ENCODE measurements around the gene FAM170B.

FAM170B gene

GRCh38 chr10:49160814-49161213 lies 27.0 kb upstream of the FAM170B start:
- H3K36me3 ChIP-seq (ENCODE audit: control insufficient read depth in 2 of 2, insufficient read depth in 1 of 2, low read length in 2 of 2): no peaks in the 10 kb centered on the region
- H3K4me1 ChIP-seq (ENCODE audit: control insufficient read depth, insufficient read depth, low read length): no peaks in the 10 kb centered on the region
- POLR2A ChIA-PET: no interaction called here
- H3K27ac ChIP-seq (ENCODE audit: extremely low read depth, low read depth, low read length): no peak overlapping the region
- CTCF ChIA-PET: interaction anchor here (0.6 to 1.7 kb wide), 3 partner anchors 15 to 275 kb away, joined by 3 to 6 read pairs (median 3); no protein-coding TSS in a partner anchor
- no peaks in the 10 kb centered on the region for H3K9me3 ChIP-seq (ENCODE audit: control insufficient read depth, insufficient read depth, low read depth, low read length)
- TF ChIP-seq ZNF394 (tag by site-specific recombination; IDR thresholded peaks at IDR 0.05; ENCODE audit: borderline replicate concordance) (no peak), YY2 (tag by site-specific recombination; IDR thresholded peaks at IDR 0.05) (no peak), ZNF560 (tag by site-specific recombination; IDR thresholded peaks at IDR 0.05; ENCODE audit: borderline replicate concordance) (no peak), SP7 (tag by site-specific recombination; IDR thresholded peaks at IDR 0.05) (no peak), ZNF2 (tag by site-specific recombination; IDR thresholded peaks at IDR 0.05) (no peak), REST (tag by site-specific recombination; IDR thresholded peaks at IDR 0.05) (no peak), MYNN (tag by site-specific recombination; IDR thresholded peaks at IDR 0.05; ENCODE audit: borderline replicate concordance) (no peak), BCL11A (tag by site-specific recombination; IDR thresholded peaks at IDR 0.05; ENCODE audit: low read depth) (no peak), TRIM28 (IDR thresholded peaks at IDR 0.05; ENCODE audit: borderline replicate concordance, low read length) (no peak), ZNF585B (tag by site-specific recombination; IDR thresholded peaks at IDR 0.05) (no peak), REPIN1 (tag by site-specific recombination; IDR thresholded peaks at IDR 0.05; ENCODE audit: low read depth) (no peak), SALL2 (tag by site-specific recombination; IDR thresholded peaks at IDR 0.05; ENCODE audit: borderline replicate concordance) (no peak), ZNF404 (tag by site-specific recombination; IDR thresholded peaks at IDR 0.05) (no peak), OSR2 (tag by site-specific recombination; IDR thresholded peaks at IDR 0.05) (no peak), ZNF274 (IDR thresholded peaks at IDR 0.05; ENCODE audit: low read length) (no peak), ZNF274 (tag by site-specific recombination; IDR thresholded peaks at IDR 0.05; ENCODE audit: borderline replicate concordance) (no peak), GLI4 (tag by site-specific recombination; IDR thresholded peaks at IDR 0.05) (no peak), KLF10 (tag by site-specific recombination; IDR thresholded peaks at IDR 0.05) (no peak), WT1 (tag by site-specific recombination; IDR thresholded peaks at IDR 0.05) (no peak)
- no peak overlapping the region for H3K4me3 ChIP-seq (ENCODE audit: low read depth, low read length)

- Histone ChIP-seq H3K36me3 (ENCODE audit: control insufficient read depth in 2 of 2, insufficient read depth in 1 of 2, low read length in 2 of 2) (no peaks in the 10 kb centered on the region), H3K9me3 (ENCODE audit: control insufficient read depth, insufficient read depth, low read depth, low read length) (no peaks in the 10 kb centered on the region), H3K27ac (ENCODE audit: extremely low read depth, low read depth, low read length) (no peak overlapping the region), H3K4me3 (ENCODE audit: low read depth, low read length) (no peak overlapping the region), H3K4me1 (ENCODE audit: control insufficient read depth, insufficient read depth, low read length) (no peaks in the 10 kb centered on the region)
- CTCF ChIA-PET: no interaction called here
- POLR2A ChIA-PET: no interaction called here
- no peak for TF ChIP-seq MEIS1 (CRISPR knock-in tag; IDR thresholded peaks at IDR 0.05; ENCODE audit: borderline replicate concordance)
- TF ChIP-seq ZNF555 (tag by site-specific recombination; conservative IDR thresholded peaks at IDR 0.05): no peak
- no peak for TF ChIP-seq ZNF146 (tag by site-specific recombination; IDR thresholded peaks at IDR 0.05)
- TF ChIP-seq ZNF138 (tag by site-specific recombination; IDR thresholded peaks at IDR 0.05; ENCODE audit: borderline replicate concordance): no peak
- TF ChIP-seq ZNF518A (tag by site-specific recombination; conservative IDR thresholded peaks at IDR 0.05; ENCODE audit: low read depth): no peak
- TF ChIP-seq ZBTB7A (tag by site-specific recombination; IDR thresholded peaks at IDR 0.05; ENCODE audit: low read depth): no peak
- no peak for TF ChIP-seq SALL2 (tag by site-specific recombination; IDR thresholded peaks at IDR 0.05; ENCODE audit: borderline replicate concordance)
- TF ChIP-seq ZNF423 (tag by site-specific recombination; IDR thresholded peaks at IDR 0.05): no peak
- no peak for TF ChIP-seq PBX3 (CRISPR knock-in tag; IDR thresholded peaks at IDR 0.05)
- no peak for TF ChIP-seq ZNF248 (tag by site-specific recombination; IDR thresholded peaks at IDR 0.05)
Observed at GRCh38 chr10:49160110-49160509, 26.3 kb upstream of the FAM170B start.
